ENCODE results near the gene CERS6. TPM values are rescaled to one million over a fixed set of nuclear protein-coding genes. Genes with fewer than 3 reads are reported as not detected.

The CERS6 gene
- total RNA-seq, 1 donor from 2014 or later: 30.8 TPM

- no peak overlapping the region for H3K4me3 Mint-ChIP-seq (ENCODE audit: unreplicated experiment)
- H3K36me3 Mint-ChIP-seq (ENCODE audit: low read depth): no peaks in the 10 kb centered on the region
- H3K9me3 Mint-ChIP-seq (ENCODE audit: low read depth): peaks cover 3% of the 10 kb centered on the region
- TF ChIP-seq, protein P1, sequence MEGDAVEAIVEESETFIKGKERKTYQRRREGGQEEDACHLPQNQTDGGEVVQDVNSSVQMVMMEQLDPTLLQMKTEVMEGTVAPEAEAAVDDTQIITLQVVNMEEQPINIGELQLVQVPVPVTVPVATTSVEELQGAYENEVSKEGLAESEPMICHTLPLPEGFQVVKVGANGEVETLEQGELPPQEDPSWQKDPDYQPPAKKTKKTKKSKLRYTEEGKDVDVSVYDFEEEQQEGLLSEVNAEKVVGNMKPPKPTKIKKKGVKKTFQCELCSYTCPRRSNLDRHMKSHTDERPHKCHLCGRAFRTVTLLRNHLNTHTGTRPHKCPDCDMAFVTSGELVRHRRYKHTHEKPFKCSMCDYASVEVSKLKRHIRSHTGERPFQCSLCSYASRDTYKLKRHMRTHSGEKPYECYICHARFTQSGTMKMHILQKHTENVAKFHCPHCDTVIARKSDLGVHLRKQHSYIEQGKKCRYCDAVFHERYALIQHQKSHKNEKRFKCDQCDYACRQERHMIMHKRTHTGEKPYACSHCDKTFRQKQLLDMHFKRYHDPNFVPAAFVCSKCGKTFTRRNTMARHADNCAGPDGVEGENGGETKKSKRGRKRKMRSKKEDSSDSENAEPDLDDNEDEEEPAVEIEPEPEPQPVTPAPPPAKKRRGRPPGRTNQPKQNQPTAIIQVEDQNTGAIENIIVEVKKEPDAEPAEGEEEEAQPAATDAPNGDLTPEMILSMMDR (IDR thresholded peaks at IDR 0.05): no peak
- H3K27ac Mint-ChIP-seq (ENCODE audit: unreplicated experiment): peak overlapping the region; percentile 58
- H3K4me1 Mint-ChIP-seq (ENCODE audit: low read depth): peaks cover 42% of the 10 kb centered on the region
- no peaks in the 10 kb centered on the region for H3K27me3 Mint-ChIP-seq (ENCODE audit: low read depth)
- no peak for DNase-seq (ENCODE audit: low spot score)
Measured at GRCh38 chr2:168643979-168644378, 187.9 kb downstream of the CERS6 start.

GRCh38 chr2:168645696-168646338 is 189.7 kb downstream of the CERS6 start:
- no peaks in the 10 kb centered on the region for H3K27me3 Mint-ChIP-seq (ENCODE audit: low read depth)
- peaks cover 3% of the 10 kb centered on the region for H3K9me3 Mint-ChIP-seq (ENCODE audit: low read depth)
- no peak for DNase-seq (ENCODE audit: low spot score)
- H3K4me3 Mint-ChIP-seq (ENCODE audit: unreplicated experiment): no peak overlapping the region
- peaks cover 28% of the 10 kb centered on the region for H3K4me1 Mint-ChIP-seq (ENCODE audit: low read depth)
- TF ChIP-seq, protein P1 (IDR thresholded peaks at IDR 0.05): no peak
- no peaks in the 10 kb centered on the region for H3K36me3 Mint-ChIP-seq (ENCODE audit: low read depth)
- H3K27ac Mint-ChIP-seq (ENCODE audit: unreplicated experiment): no peak overlapping the region

DNA sequence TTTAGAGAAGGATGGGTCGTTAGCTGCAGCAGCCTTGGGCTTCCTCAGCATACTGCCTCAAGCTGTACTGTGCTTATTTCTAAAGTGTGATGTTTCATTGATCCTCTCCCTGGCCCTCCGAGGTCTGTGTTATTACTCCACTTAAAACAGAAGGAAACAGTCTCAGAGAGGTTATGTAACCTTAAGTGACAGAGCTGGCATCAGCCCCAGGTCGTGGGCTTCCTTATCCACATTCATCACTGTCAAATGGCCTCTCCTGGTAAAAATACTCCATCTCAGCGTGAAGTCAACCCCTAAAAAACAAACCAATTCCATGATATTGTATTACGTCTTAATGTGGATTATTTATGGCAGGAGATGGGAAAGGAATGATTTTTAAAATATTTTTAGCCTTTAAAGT is 193.0 kb downstream of the CERS6 start:
- DNase-seq (ENCODE audit: low spot score): no peak
- H3K36me3 Mint-ChIP-seq (ENCODE audit: low read depth): no peaks in the 10 kb centered on the region
- peak overlapping the region; percentile 74 for H3K27ac Mint-ChIP-seq (ENCODE audit: unreplicated experiment)
- peak overlapping the region; percentile 21 for H3K4me3 Mint-ChIP-seq (ENCODE audit: unreplicated experiment)
- no peaks in the 10 kb centered on the region for H3K27me3 Mint-ChIP-seq (ENCODE audit: low read depth)
- TF ChIP-seq, protein P1 (IDR thresholded peaks at IDR 0.05): no peak
- H3K4me1 Mint-ChIP-seq (ENCODE audit: low read depth): peaks cover 14% of the 10 kb centered on the region
- no peaks in the 10 kb centered on the region for H3K9me3 Mint-ChIP-seq (ENCODE audit: low read depth)

DNA sequence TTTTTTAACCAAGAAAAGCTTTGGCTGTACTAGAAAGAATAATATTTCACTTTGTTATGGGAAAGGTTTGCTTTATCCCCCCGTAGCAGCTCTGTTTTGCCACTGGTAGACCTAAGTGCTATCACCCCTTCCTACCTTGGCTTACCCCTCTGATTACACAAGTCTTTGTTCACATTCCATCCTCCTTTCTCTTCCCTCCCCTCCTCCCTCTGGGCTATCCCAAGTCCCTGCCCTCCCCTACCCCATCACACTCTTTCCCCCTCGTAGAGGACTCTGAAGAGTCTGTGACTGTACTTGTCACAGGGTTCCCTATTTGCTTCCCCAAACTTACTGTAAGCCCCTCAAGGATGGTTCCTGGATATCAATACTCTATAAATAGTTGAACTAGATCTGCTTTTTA is 193.5 kb downstream of the CERS6 start:
- Mint-ChIP-seq H3K27me3 (ENCODE audit: low read depth) (no peaks in the 10 kb centered on the region), H3K36me3 (ENCODE audit: low read depth) (no peaks in the 10 kb centered on the region), H3K9me3 (ENCODE audit: low read depth) (no peaks in the 10 kb centered on the region), H3K4me3 (ENCODE audit: unreplicated experiment) (peak overlapping the region; percentile 9), H3K4me1 (ENCODE audit: low read depth) (peaks cover 9% of the 10 kb centered on the region), H3K27ac (ENCODE audit: unreplicated experiment) (peak overlapping the region; percentile 80)
- DNase-seq (ENCODE audit: low spot score): no peak
- TF ChIP-seq, protein P1 (IDR thresholded peaks at IDR 0.05): no peak

DNA sequence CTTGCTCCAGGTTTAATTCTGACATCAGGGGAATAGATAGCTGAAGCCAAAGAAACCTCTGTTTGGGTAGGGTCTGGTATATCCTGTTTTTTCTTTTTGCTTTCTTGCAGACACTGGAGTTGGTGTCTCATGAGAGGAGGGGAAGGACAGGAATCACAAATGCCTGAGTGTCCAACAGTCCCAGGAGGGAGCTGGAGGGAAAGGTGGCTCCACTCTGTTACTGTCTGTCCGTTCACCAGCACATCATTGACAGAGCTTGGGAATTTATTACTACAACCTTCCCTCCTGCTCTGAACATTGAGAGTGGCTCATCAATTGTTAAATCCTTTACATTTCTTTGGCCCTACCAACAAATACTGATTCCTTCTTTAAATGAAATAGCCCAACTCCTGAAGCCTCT is 194.1 kb downstream of the CERS6 start:
- H3K4me1 Mint-ChIP-seq (ENCODE audit: low read depth): peaks cover 9% of the 10 kb centered on the region
- no peaks in the 10 kb centered on the region for H3K36me3 Mint-ChIP-seq (ENCODE audit: low read depth)
- TF ChIP-seq, protein P1 (IDR thresholded peaks at IDR 0.05): no peak
- no peaks in the 10 kb centered on the region for H3K27me3 Mint-ChIP-seq (ENCODE audit: low read depth)
- no peak for DNase-seq (ENCODE audit: low spot score)
- no peaks in the 10 kb centered on the region for H3K9me3 Mint-ChIP-seq (ENCODE audit: low read depth)
- H3K27ac Mint-ChIP-seq (ENCODE audit: unreplicated experiment): no peak overlapping the region
- H3K4me3 Mint-ChIP-seq (ENCODE audit: unreplicated experiment): no peak overlapping the region
